ENCODE results near the gene CACNA1A. TPM values are rescaled to one million over a fixed set of nuclear protein-coding genes. Genes with fewer than 3 reads are reported as not detected.

The CACNA1A gene
- total and polyA plus RNA-seq, 2 of the 13 experiments (the other 11 are each of a cell fraction or from before 2014, with no cell fraction given), result not detected

- intact Hi-C loops (cut with micrococcal nuclease; ENCODE audit: unreplicated experiment), result no loop called here
- BruUV-seq (replicated peaks), result no TSS peak
- no peak for DNase-seq (ENCODE audit: low spot score)
- H3K36me3 ChIP-seq (replicated peaks in 1 of 2; ENCODE audit: control insufficient read depth in 1 of 2, insufficient read depth in 2 of 2, low read length in 2 of 2), result no peaks in the 10 kb centered on the region
- H4K20me1 ChIP-seq (ENCODE audit: insufficient read depth, low read length), result no peaks in the 10 kb centered on the region
- no peak overlapping the region for H3K4me2 ChIP-seq (ENCODE audit: low read depth, low read length)
- H3K27ac ChIP-seq (ENCODE audit: extremely low read length, insufficient read depth, low read length), result no peak overlapping the region
- H3K4me3 ChIP-seq (replicated peaks in 1 of 3; ENCODE audit: insufficient read depth in 1 of 3, low read depth in 2 of 3, low read length in 3 of 3), result no peak overlapping the region
- H3K27me3 ChIP-seq (ENCODE audit: control insufficient read depth in 1 of 2, insufficient read depth in 2 of 2, low read length in 2 of 2), result peaks cover 1 to 12% of the 10 kb centered on the region in 2 experiments; a peak in 3 of 5 replicates
- FAIRE-seq, result no peak
- in situ Hi-C loops (cut with HindIII; ENCODE audit: extremely low pct_ligation_motif_present, low pct_unique_long_range_greater_than_20kb), result no loop called here
- no peak overlapping the region for H3K9ac ChIP-seq (ENCODE audit: insufficient read depth, low read depth, low read length)
- TF ChIP-seq FOXA1 (IDR thresholded peaks at IDR 0.05), result peak; percentile 54; the same call in 1 of the 2 replicates
- TF ChIP-seq FOXA1 (CRISPR knock-in tag; IDR thresholded peaks at IDR 0.05), result no peak
- no peak for TF ChIP-seq ZBTB42 (CRISPR knock-in tag; IDR thresholded peaks at IDR 0.05)
- TF ChIP-seq CREB1 (IDR thresholded peaks at IDR 0.05), result peak; percentile 10; the same call in 1 of the 2 replicates
- TF ChIP-seq CREB1 (CRISPR knock-in tag; IDR thresholded peaks at IDR 0.05), result no peak
- peak; percentile 79; the same call in 1 of the 2 replicates for TF ChIP-seq ZBTB3 (CRISPR knock-in tag; IDR thresholded peaks at IDR 0.05; ENCODE audit: borderline replicate concordance, low read depth)
- no peak for TF ChIP-seq ZNF713 (CRISPR knock-in tag; IDR thresholded peaks at IDR 0.05)
- TF ChIP-seq ARID4A (CRISPR knock-in tag; IDR thresholded peaks at IDR 0.05; ENCODE audit: borderline replicate concordance), result no peak
- no peak for TF ChIP-seq ZNF510 (CRISPR knock-in tag; IDR thresholded peaks at IDR 0.05; ENCODE audit: low read depth)
- H3K9me3 ChIP-seq (ENCODE audit: low read length), result no peaks in the 10 kb centered on the region
- ATAC-seq, result no peak
- POLR2A ChIA-PET, result no interaction called here
- H3K4me1 ChIP-seq (ENCODE audit: insufficient read depth, low read length), result no peaks in the 10 kb centered on the region
- WGBS (ENCODE audit: low lambda C conversion rate), result 71% methylated on average over 7 of the region's 9 CpGs
- H2AFZ ChIP-seq (ENCODE audit: low read length), result no peak overlapping the region
- CTCF ChIA-PET (ENCODE audit: low intra/inter-chr PET ratio, low total read pairs), result no interaction called here
- no peaks in the 10 kb centered on the region for H3K79me2 ChIP-seq (ENCODE audit: insufficient read depth, low read length)
Observed at GRCh38 chr19:13240312-13241022, 265.8 kb downstream of the CACNA1A start.

Measured in HepG2 (cell line).